ENCODE measurements around the gene SHD. TPM values are rescaled to one million over a fixed set of nuclear protein-coding genes. Genes with fewer than 3 reads are reported as not detected.

SHD gene
- total and polyA plus RNA-seq, 2 of the 4 experiments (the other 2 are of a cell fraction) = not detected

DNA sequence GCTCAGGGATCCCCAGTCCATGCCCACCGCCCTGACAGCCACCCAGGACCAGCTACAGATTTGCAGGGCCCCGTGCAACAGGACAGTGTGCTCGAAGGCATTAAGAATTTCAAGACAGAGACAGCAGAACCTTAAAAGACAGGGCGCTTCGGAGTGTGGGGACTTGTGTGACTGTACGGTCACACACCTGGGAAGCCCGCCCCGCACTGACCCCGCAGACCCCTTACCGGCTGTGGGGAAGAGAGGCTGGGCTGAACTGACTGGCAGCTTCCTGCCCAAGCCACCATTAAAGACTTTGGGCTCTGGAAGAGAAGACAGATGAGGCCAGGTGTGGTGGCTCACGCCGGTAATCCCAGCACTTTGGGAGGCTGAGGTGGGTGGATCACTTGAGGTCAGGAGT, 45.2 kb downstream of the SHD start:
- dilution Hi-C loops (cut with HindIII; ENCODE audit: low sequenced_read_pairs, unreplicated experiment) = no loop called here
- no TSS peak for BruUV-seq (replicated peaks)
- no peaks in the 10 kb centered on the region for H3K36me3 ChIP-seq (ENCODE audit: control insufficient read depth, insufficient read depth, low read length)
- H4K91ac ChIP-seq (ENCODE audit: insufficient read depth, low read depth, low read length) = no peak overlapping the region
- ChIA-PET POLR2A (ENCODE audit: unreplicated experiment) (no interaction called here), CTCF (no interaction called here)
- H3K4me3 ChIP-seq (ENCODE audit: insufficient read depth, low read depth, low read length) = no peak overlapping the region
- intact Hi-C loops (cut with micrococcal nuclease) = no loop called here
- no peak overlapping the region for H2BK20ac ChIP-seq (ENCODE audit: low read depth, low read length)
- H3K4me2 ChIP-seq (ENCODE audit: low read depth, low read length) = no peak overlapping the region
- no peak overlapping the region for H3K18ac ChIP-seq (ENCODE audit: low read depth, low read length)
- no peak overlapping the region for H2BK120ac ChIP-seq (ENCODE audit: low read depth, low read length)
- no peak overlapping the region for H3K27ac ChIP-seq (ENCODE audit: insufficient read depth, low read length)
- TF ChIP-seq RCOR1 (IDR thresholded peaks at IDR 0.05; ENCODE audit: insufficient replicate concordance, low read length) = no peak
- TF ChIP-seq NFE2L2 (IDR thresholded peaks at IDR 0.05; ENCODE audit: low read depth, low read length) = no peak
- TF ChIP-seq POLR2A (IDR thresholded peaks at IDR 0.05; ENCODE audit: low read depth, low read length) = no peak
- no peak for TF ChIP-seq CEBPB (IDR thresholded peaks at IDR 0.05; ENCODE audit: low read depth, low read length)
- no peak for TF ChIP-seq MAZ (IDR thresholded peaks at IDR 0.05; ENCODE audit: borderline replicate concordance, low read depth, low read length)
- no peak for TF ChIP-seq MAFK (IDR thresholded peaks at IDR 0.05; ENCODE audit: low read depth, low read length)
- no peak for TF ChIP-seq RFX5 (IDR thresholded peaks at IDR 0.05; ENCODE audit: low read depth, low read length)
- TF ChIP-seq, protein P1, sequence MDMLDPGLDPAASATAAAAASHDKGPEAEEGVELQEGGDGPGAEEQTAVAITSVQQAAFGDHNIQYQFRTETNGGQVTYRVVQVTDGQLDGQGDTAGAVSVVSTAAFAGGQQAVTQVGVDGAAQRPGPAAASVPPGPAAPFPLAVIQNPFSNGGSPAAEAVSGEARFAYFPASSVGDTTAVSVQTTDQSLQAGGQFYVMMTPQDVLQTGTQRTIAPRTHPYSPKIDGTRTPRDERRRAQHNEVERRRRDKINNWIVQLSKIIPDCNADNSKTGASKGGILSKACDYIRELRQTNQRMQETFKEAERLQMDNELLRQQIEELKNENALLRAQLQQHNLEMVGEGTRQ (IDR thresholded peaks at IDR 0.05; ENCODE audit: low read depth, low read length) = no peak
- TF ChIP-seq, protein P2, sequence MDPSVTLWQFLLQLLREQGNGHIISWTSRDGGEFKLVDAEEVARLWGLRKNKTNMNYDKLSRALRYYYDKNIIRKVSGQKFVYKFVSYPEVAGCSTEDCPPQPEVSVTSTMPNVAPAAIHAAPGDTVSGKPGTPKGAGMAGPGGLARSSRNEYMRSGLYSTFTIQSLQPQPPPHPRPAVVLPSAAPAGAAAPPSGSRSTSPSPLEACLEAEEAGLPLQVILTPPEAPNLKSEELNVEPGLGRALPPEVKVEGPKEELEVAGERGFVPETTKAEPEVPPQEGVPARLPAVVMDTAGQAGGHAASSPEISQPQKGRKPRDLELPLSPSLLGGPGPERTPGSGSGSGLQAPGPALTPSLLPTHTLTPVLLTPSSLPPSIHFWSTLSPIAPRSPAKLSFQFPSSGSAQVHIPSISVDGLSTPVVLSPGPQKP (IDR thresholded peaks at IDR 0.05; ENCODE audit: borderline replicate concordance, low read depth, low read length) = no peak
- TF ChIP-seq RAD21 (IDR thresholded peaks at IDR 0.05; ENCODE audit: low read length) = no peak
- TF ChIP-seq MXI1 (IDR thresholded peaks at IDR 0.05; ENCODE audit: borderline replicate concordance, low read depth, low read length) = no peak
- TF ChIP-seq BHLHE40 (IDR thresholded peaks at IDR 0.05; ENCODE audit: low read depth, low read length) = no peak
- no peak for TF ChIP-seq FOS (IDR thresholded peaks at IDR 0.05; ENCODE audit: low read depth, low read length)
- no peak for TF ChIP-seq SMC3 (IDR thresholded peaks at IDR 0.05; ENCODE audit: low read depth, low read length)
- TF ChIP-seq, protein P3, sequence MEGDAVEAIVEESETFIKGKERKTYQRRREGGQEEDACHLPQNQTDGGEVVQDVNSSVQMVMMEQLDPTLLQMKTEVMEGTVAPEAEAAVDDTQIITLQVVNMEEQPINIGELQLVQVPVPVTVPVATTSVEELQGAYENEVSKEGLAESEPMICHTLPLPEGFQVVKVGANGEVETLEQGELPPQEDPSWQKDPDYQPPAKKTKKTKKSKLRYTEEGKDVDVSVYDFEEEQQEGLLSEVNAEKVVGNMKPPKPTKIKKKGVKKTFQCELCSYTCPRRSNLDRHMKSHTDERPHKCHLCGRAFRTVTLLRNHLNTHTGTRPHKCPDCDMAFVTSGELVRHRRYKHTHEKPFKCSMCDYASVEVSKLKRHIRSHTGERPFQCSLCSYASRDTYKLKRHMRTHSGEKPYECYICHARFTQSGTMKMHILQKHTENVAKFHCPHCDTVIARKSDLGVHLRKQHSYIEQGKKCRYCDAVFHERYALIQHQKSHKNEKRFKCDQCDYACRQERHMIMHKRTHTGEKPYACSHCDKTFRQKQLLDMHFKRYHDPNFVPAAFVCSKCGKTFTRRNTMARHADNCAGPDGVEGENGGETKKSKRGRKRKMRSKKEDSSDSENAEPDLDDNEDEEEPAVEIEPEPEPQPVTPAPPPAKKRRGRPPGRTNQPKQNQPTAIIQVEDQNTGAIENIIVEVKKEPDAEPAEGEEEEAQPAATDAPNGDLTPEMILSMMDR (conservative IDR thresholded peaks at IDR 0.05; ENCODE audit: low read depth, low read length) = no peak
- no peak for TF ChIP-seq CHD1 (IDR thresholded peaks at IDR 0.05; ENCODE audit: low read depth, low read length)
- H2BK5ac ChIP-seq (ENCODE audit: low read depth, low read length, poor library complexity, severe bottlenecking) = no peak overlapping the region
- H2BK15ac ChIP-seq (ENCODE audit: low read depth, low read length) = no peak overlapping the region
- H3K56ac ChIP-seq (ENCODE audit: extremely low read depth, insufficient read depth, low read length) = no peak overlapping the region
- no peak overlapping the region for H3K4ac ChIP-seq (ENCODE audit: low read depth, low read length)
- no peak overlapping the region for H3K14ac ChIP-seq (replicated peaks; ENCODE audit: low read depth, low read length)
- no peak overlapping the region for H3K9ac ChIP-seq (ENCODE audit: low read depth, low read length)
- H4K8ac ChIP-seq (ENCODE audit: low read depth in 2 of 2, low read length in 2 of 2) = no peak overlapping the region
- H3K79me1 ChIP-seq (ENCODE audit: low read depth in 1 of 2, low read length in 2 of 2) = no peaks in the 10 kb centered on the region
- ATAC-seq (ENCODE audit: low read depth) = no peak
- H4K5ac ChIP-seq (ENCODE audit: low read depth, low read length) = no peak overlapping the region
- no peaks in the 10 kb centered on the region for H4K20me1 ChIP-seq (ENCODE audit: insufficient read depth, low read length)
- in situ Hi-C loops (cut with MboI; ENCODE audit: low sequenced_read_pairs) = no loop called here
- DNase-seq = no peak
- H3K4me1 ChIP-seq (ENCODE audit: control insufficient read depth, insufficient read depth, low read length) = no peaks in the 10 kb centered on the region
- 90% methylated on average over 2 of the region's 12 CpGs; no CpG with 5 or more reads in 1 of the 2 experiments for WGBS, 2 experiments (ENCODE audit: extremely low coverage in 2 of 2, insufficient read length in 1 of 2)
- no peak overlapping the region for H2AFZ ChIP-seq (replicated peaks; ENCODE audit: low read length, poor library complexity)
- no peaks in the 10 kb centered on the region for H3K9me1 ChIP-seq (ENCODE audit: insufficient read depth, low read length)
- no peak overlapping the region for H3K23ac ChIP-seq (ENCODE audit: low read depth, low read length)
- H3K27me3 ChIP-seq (ENCODE audit: control insufficient read depth, insufficient read depth, low read length) = no peaks in the 10 kb centered on the region; the same call in 1 of the 2 replicates
- H2AK9ac ChIP-seq (replicated peaks; ENCODE audit: low read depth, low read length, poor library complexity) = no peak overlapping the region
- H2AK5ac ChIP-seq (ENCODE audit: low read depth, low read length) = no peak overlapping the region
- peaks cover 3% of the 10 kb centered on the region; the same call in 1 of the 2 replicates for H3K9me3 ChIP-seq (ENCODE audit: control insufficient read depth, insufficient read depth, low read length)
